ENCODE measurements around the gene SMOC2.
"Not testable (repeated sequence)": the region's sequence is repeated elsewhere in the genome, so short reads cannot be mapped to it uniquely, and the experiment has no call there.

SMOC2 gene

DNA sequence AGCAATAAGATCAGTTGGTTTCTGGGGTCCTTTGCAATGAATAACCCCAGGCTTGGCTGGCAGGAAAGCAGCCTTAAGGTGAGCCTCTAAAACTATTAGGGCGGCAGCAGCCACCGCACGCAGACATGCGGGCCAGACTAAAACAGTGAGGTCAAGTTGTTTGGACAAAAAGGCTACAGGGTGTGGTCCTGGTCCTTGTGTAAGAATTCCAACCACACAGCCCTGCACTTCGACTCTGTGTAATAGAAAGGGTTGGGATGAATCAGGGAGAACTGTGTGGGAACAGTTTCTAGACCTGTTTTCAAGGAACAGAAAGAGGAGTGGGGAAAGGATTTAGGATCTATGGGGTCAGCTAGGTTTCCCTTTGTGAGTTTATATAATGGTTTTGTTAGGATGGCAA, 237.6 kb downstream of the SMOC2 start:
- DNase-seq (ENCODE audit: low read depth in 2 of 2), result no peak

DNA sequence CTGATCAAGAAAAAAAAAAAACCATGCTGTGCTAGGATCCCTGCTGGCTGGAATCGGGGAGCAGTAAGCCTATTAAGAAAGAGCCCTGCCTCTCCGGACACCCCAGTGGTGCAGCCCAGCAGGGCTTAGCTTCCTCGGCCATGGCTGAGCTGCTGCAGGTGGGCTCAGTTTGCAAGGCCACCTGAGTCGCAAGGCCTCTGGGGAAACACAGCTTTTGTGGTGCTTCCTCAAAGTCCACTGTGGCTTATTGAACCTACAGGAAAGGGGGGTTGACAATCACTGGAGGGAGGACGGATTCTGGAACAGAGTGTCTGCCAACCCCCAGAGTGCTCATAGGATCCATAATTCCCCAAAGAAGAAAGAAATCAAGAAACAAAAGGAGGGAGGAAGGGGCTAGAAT, 240.8 kb downstream of the SMOC2 start:
- no peak for DNase-seq (ENCODE audit: low read depth in 2 of 2)

DNA sequence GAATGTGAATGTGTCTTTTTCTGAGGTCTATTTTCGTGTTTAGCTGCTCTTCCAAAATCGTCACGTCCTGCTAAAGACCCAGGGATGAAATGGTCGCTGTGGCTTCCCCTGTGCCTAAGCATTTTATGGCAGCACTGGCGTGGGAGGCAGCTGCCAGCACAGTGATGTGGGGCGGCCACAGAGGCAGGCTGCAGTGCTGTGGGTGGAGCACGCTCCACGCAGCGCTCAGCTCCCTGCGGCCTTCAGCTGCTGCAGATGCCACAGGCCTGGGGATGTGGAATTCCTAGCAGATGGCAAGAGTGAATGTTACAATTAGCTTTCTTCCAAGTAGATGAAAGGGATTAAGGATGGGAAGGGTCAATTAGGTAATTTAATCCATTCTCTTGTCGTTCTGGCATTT, 242.6 kb downstream of the SMOC2 start:
- DNase-seq (ENCODE audit: low read depth in 2 of 2), result no peak

DNA sequence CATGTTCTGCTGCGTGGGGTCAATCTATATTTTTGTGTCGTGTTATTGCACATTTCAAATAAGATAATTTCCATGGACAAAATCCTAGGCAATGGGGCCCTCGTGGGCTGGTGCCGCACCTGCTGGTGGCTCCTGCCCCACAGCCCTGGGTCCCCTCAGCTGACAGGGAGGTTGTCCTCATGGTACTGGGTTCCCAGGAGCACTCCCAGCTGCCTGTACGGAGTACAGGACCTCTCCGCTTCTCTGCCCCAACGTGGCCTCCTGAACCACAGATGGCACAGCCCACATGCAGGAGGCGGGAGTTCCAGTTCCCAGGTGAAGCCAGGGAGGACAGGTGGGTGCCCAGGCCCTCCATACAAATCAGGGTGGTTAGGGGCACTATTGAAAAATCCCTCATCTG, 243.5 kb downstream of the SMOC2 start:
- DNase-seq (ENCODE audit: low read depth in 2 of 2), result no peak

DNA sequence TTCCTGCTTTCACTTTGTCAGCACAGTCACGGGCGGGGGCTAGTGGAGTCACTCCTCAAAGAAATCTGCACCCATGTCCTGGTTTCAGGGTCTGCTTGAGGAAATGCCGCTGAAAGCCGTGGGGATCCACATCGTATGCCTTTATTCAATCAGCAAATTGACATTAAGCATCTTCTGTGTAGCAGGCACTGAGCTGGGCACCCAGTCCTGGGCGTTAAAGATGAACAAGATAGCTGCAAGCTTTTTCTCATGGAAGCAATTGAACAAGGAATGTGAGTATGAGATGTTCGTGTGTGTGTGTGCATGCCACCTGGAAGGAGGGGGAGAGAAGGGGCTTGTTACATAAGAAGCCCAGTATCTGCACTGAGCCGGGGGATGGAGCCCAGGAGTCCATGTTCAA, 243.9 kb downstream of the SMOC2 start:
- no peak for DNase-seq (ENCODE audit: low read depth in 2 of 2)

DNA sequence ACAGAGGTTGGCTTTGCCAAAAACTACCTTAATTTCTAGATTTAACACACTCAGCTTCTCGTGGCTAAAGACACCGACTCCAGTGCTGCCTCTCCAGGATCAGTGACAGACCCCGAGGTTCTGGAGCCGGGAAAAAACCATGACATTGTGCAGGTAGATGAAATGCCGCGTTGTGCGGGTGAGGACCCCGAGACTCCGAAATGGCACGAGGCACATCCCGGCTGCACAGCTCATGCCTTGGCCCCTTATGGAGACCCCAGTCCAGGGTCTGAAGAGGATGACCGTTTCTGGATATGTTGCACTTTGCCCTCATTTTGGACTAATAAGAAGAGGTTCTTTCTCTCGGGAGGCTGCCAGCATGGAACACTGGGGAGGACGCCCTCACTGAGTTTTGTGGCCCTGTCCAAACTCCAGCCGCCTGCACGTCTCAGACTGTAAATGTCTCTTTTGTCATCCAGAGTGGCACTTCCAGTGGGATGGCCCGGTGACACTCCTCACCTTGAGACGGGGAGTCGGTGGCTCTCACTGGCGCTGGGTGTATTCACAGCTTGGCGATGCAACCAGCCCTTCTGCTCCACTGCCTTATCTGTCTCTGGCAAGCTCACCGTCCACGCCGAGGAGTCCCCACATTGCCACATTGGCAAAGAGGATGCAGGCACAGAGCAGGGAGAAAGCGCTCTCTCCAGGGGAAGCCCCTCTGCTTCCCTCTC, 245.2 kb downstream of the SMOC2 start:
- no peak for DNase-seq (ENCODE audit: low read depth in 2 of 2)

DNA sequence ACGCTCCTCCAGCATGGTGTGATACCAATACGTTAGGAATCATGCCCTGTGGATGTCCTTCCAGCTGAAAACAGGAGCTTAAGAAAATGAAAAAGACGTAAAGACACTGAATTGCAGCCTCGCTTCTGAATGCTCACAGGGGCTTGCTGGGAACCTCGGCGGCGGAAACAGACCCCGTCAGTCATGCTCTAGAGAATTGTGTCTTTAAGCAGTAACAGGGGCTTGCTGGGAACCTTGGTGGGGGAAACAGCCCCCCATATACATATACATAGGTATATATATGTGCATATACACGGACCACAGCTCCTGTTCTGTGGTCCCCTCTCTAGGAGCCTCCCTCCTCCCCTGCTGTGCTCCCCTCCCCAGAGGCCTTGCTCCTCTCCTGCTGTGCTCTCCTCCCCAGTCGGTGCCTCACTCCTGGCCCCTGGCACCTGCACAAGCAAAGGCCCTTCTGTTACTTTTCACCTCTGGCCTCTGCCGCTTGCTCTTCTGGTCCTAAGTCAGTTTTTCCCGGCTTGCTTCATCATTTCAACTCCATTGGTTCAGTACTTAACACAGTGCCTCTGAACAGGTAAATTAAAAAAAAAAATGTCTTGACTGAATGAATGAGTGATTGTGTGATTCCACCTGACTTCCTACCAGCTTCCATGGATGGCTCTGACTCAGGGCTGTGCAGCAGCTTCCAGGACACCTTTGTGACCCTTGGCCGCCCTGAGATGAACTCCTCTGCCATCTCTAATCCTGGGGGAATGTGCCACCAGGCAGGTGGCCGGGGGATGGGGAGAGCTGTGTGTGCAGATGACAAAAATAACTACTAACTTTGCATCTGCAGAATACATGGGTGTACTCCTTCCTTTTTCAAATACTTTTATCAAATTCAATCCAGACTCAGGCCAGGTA, 246.1 kb downstream of the SMOC2 start:
- no peak for DNase-seq (ENCODE audit: low read depth in 2 of 2)

DNA sequence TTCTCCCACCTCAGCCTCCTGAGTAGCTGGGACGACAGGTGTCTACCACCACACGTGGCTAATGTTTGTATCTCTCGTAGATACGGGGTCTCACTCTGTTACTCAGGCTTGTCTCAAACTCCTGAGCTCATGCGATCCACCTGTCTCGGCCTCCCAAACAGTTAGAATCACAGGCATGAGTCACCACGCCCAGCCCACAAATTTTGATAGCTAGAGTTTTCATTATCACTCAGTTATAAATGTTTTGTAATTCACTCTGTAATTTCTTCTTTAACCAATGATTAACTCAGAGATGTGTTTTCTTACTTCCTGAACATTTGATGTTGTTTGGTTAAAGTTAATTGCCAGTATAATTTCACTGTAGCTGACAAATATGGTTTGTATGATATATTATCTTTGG, 249.3 kb downstream of the SMOC2 start:
- DNase-seq (ENCODE audit: low read depth in 2 of 2), result no peak

DNA sequence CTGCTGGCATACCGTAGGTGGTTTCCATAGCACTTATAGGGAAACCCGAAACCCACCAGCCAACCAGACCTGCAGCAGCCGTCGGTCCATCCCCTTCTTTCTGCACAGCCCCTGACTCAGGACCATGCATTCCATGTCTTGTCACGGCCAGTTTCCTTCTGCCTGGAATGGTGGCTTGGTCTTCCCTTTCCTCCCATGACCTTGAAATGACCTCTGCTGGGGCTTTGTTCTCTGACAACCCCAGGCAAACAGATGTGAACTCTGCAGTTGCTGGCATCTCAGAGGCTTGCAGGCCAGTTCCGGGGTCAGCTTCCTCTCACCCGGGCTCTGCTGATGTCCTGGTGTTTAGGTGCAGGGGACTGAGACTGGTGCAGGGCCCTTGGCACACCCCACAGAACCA, 250.8 kb downstream of the SMOC2 start:
- DNase-seq (ENCODE audit: low read depth in 2 of 2), result no peak

DNA sequence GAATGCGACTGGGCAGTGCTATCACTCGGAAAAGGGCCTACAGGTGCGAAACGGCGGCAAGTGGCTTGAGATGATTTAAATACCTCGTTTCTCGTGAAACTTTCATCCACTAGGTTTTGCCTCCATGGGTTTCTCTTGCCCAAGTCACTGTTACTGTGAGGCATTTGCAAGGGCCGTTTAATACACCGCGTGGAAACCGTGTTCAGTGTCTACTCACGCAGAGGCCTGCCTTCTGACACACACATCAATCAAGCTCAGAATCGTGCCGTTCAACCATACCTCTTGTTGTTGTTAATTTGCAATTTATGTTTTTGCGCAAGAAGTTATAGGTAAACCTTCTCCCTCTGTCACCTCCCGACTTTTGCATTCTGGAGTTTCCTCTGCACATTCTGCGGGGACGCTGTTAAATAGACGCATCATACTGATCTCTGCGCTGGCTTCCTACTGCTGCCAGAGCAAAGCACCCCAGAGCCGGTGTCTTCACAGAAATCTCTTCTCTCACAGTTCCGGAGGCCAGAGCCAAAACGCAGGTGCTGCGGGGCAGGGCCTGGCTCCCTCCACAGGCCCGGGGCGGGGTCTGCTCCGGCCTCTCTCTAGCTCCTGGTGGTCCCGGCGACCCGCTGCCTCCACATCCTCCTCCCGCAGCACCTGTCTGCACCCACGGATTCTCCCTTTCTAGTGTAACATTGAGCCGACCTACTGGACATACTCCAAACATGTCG, 251.4 kb downstream of the SMOC2 start:
- DNase-seq (ENCODE audit: low read depth in 2 of 2), result no peak

DNA sequence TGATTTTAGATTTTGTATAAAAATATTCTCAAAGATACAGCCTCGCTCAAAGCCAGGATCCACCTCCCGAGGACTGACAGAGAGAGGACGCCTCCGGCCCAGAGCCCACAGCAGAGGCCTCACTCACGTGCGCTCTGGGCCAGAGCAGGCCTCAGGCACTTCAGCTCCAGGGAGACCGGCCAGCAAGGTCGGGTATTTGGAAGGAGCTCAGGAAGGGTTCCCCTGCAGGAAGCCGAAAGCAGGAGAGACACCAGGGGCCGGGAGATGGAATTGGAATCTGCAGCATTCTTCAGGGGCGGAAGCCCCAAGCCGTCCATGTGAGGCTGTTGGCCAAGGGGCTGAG, 251.9 kb downstream of the SMOC2 start:
- not testable (repeated sequence) for DNase-seq (ENCODE audit: low read depth in 2 of 2)

DNA sequence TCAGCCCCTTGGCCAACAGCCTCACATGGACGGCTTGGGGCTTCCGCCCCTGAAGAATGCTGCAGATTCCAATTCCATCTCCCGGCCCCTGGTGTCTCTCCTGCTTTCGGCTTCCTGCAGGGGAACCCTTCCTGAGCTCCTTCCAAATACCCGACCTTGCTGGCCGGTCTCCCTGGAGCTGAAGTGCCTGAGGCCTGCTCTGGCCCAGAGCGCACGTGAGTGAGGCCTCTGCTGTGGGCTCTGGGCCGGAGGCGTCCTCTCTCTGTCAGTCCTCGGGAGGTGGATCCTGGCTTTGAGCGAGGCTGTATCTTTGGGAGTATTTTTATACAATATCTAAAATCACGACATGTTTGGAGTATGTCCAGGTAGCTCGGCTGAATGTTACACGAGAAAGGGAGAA, 253.8 kb downstream of the SMOC2 start:
- not testable (repeated sequence) for DNase-seq (ENCODE audit: low read depth in 2 of 2)

DNA sequence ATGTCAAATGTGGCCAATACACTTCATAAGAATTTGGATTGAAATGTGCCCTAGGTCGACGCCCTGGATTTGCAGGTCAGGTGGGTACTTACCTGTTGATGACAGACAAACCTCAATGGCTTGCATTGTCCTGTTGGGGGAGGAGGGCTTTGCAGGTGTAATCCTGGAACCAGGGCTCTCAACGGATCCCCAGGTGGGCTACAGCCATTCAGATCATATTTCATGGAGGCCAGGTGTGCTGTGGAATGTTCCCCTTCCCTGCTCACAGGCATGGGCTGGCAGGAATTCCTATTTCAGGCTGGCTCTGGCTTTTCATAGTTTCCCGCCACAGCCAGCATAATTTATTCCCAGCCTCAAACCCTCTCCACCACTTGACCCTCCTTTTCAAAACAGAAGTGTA, 254.7 kb downstream of the SMOC2 start:
- DNase-seq (ENCODE audit: low read depth in 2 of 2), result no peak

DNA sequence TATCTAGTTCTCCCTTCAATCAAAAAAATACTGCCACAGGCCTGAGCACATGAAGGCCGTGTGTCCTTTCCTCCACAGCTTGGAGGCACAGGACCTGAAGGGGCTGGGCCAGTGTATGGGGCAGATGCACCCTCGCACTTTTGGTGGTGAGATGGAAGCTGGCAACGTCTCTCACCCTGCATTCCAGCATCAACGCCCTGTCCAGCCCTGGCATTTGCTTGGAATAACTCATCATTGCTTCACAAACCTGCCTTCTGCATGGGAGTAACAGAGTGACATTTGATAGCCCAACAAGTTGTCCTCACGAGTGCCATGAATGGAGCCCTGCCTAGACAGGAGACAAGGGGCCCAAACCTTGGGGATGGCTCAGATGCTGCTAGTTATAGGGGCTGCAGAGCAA, 257.9 kb downstream of the SMOC2 start:
- no peak for DNase-seq (ENCODE audit: low read depth in 2 of 2)

DNA sequence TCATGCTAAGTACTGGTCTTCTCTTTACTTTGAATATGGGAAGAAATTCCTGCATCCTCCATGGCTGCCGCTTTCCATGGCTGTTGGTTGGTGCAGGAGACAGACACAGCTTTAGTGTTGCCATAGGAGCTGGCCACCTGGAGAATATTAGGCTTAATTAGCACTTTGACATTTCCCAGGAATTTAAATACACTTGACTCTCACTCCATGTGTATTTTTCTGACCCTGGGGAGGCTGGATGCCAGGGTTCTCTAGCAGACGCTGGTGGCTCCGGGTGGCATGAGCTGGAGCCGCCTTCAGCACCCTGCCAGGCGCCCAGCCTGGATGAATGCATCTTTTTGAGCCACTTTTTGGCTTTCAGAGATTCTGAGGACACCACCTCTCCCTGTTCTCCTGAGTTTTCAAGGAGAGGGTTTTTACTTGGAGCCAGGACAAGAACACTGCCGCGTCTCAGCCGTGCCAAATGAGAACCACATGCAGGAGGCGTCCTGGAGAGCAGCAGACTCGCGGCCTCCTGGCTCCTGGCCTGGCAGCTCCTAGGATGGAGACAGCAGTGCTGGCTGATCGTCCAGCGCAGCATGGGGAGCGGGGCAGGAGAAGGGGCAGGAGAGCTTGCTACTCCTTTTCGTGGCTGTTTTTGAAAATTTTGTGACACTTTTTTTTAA, 258.8 kb downstream of the SMOC2 start:
- no peak for DNase-seq (ENCODE audit: low read depth in 2 of 2)

DNA sequence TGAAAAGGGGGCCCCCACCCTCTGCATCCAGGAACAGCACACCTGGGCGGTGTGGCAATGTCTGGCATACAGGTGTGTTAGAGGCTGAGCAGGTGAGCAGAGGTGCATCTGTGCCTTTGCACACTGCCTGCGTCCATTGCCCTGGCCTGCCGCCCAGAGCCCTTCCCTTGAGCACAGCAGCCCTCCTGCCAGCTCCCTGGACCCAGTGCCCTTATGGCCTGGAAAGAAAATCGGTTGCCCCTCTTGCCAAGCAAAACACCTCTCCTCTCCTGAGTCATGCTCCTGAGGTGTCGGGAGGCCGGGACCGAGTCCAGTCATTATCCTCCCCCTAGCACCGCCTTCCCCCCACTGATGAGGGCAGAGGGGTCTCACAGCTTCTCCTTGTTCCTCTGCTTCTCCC, 259.9 kb downstream of the SMOC2 start:
- no peak for DNase-seq (ENCODE audit: low read depth in 2 of 2)

DNA sequence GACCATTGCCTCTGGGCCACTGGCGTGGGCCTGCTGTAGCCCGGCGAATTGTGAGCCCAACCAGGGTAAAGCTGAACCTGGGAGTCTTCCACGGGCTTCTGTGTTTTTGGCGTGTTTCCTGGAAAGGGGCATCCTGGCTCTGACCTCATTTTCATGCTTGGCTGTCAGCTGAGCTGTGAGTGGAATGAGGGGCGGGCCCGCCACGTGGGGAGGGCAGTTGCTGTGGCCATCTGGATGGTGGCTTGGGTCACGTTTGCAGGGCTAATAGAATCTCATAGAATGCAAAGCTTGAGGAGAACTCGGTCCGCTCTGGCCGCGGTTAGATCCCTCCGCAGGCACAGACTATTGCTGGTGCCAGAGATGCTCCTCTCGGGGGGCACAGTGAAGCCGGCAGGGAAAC, 263.0 kb downstream of the SMOC2 start:
- DNase-seq (ENCODE audit: low read depth in 2 of 2), result no peak

DNA sequence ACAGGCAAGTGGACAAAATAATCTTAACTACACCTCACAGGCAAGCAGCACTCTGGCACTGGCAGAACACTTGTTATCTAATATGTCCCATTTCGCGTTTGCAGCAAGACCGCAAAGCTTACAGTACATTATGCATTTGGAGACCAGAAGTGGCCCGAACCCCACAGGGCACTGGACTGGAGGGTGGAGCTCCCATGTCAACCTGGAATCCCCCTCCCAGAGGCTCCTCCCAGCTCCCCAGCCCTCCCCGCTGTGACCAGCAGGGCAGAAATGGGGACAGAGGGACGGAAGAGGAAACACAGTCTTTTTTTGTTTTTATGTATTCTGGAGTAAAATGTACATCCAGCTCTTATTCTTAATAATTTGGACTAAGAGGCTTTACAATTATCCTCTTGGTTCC, 263.7 kb downstream of the SMOC2 start:
- DNase-seq (ENCODE audit: low read depth in 2 of 2), result no peak

DNA sequence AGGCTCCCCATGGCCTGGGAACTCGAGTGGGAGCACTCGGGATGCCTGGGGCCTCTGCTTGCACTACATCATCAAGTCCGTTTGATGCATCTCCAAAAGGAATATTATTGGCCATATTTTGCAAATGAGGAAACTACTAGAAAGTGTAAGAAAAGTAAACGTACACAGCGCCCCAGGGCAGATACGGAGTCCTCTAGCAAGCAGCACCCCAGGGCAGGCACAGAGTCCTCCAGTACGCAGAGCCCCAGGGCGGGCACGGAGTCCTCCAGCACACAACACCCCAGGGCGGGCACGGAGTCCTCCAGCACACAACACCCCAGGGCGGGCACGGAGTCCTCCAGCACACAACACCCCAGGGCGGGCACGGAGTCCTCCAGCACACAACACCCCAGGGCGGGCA, 264.3 kb downstream of the SMOC2 start:
- DNase-seq (ENCODE audit: low read depth in 2 of 2), result not testable (repeated sequence)

DNA sequence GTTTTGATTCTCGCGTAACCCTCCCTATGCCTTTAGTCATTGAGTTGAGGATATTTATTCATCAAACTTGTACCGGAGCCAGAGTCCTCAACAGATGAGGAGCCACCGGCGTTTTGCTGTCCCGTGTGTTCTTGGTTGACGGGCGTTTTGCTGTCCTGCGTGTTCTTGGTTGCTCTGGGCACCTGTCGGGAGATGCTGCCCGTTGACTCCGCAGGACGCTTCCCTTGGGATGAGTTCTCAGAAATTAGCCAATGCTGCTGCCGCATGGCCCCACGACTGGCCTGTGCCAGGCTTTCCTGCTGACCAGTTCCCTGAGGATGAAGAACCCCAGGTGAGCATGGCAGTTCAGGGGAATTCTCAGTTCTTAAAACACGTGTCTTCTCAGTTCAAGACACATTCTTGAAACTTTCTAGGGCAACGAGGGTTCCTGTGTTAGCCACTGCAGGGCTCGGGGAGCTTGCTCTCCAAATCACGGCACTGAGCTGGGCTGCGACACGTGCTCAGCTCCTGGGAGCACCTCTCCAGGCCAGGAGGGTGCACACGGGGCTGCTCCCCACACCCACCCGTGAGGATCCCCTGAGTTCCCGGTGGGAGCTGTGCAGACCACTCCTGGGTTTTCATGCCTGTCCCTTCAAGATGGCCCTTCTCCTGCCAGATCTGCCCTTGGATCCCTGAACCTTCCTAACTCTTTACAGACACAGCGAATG, 265.6 kb downstream of the SMOC2 start:
- DNase-seq (ENCODE audit: low read depth in 2 of 2), result no peak

DNA sequence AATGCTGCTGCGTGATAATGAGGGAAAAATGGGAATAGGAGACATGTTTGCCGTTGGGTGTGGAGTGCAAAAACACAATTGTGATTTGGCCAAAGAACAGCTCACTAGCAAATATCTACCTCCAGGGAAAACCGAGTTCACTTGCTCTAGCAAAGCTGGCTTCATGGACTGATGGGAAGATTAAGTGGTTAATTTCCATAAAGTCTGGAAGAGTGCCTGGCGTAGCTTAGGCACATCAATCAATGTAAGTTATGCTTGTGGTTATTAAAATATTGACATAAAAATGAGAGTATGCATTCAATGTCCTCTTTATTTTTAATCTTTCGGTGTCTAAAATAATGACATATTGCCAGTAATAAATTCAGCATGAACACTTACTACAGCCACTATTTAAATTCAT, 267.5 kb downstream of the SMOC2 start:
- no peak for DNase-seq (ENCODE audit: low read depth in 2 of 2)

DNA sequence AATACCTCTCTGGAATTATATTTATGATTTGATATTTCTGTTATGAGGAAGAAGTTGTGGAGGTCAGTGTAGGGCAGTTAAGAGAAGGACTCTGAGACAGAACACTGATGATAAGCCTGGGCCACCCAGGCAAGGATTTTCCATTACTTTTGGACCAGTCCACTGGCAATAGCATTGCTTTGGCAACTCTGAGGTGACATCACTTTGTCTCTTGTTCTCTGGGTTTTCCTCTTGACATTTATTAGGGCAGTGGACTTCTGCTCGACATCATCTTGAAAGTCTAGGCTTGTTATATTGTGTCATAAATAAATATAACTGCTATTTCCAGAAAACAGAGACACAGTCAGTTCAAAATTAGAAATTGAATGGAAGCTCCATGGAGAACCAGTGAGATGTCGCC, 268.0 kb downstream of the SMOC2 start:
- DNase-seq (ENCODE audit: low read depth in 2 of 2), result no peak
